HG02885 (cell line): ENCODE measurements around the gene PLCG2.

Experiments
- ATAC-seq: cut with Tn5 transposase; IDR thresholded peaks from one replicate; pipeline ENCODE4 v1.9.1; 2021; ENCODE audit warnings: mild to moderate bottlenecking; ENCODE audit not compliant: unreplicated experiment, poor library complexity

The PLCG2 gene

DNA sequence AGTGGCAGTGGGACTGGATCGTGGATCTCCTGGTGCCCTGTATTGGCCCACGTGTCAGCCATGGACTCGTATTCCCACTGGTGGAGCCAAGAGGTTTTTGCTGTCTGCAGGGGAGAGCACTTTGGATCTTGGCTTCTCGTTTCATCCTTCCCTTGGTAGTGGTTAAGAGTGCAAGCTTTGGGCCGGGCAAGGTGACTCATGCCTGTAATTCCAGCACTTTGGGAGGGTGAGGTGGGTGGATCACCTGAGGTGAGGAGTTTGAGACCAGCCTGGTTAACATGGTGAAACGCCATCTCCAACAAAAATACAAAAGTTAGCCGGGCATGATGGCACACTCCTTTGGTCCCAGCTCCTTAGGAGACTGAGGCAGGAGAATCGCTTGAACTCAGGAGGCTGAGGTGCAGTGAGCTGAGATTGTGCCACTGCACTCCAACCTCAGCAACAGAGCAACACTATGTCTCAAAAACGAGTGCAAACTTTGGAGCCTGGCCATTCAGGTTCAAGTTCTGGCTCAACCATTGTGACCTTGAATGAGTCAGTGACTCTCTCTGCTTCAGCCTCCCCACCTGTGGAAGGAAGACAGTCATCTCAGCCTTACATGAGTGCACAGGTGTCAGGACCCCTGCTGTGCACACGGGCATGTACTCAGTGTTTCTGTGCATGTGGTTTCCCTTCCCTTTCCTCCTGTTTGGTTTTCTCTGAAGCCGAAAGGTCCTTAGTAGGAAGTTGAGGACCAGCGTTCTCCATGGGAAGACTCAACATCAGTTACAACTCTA is 57.4 kb downstream of the PLCG2 start:
- peak; percentile 62 for ATAC-seq

- no peak for ATAC-seq
Observed at GRCh38 chr16:81837312-81837751, 58.2 kb downstream of the PLCG2 start.

DNA sequence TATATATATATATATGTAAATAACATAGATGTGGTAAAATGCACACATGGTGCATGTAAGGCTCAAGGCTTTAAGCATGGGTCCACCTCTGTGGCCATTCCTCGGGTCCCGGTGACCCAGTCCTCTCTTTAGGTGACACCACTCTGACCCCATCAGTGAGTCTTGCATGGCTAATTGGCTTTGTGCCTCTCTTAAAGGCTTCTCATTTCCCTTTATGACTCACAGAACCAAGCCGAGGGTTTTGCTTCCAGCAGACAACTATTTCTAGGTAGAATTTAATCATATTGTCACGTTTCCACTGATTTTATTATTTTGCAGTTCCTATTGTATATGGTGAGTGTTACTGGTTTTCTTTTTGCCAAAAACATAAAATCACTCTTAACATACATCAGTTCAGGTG is 59.7 kb downstream of the PLCG2 start:
- peak; percentile 58 for ATAC-seq

GRCh38 chr16:81841722-81842121 is 62.6 kb downstream of the PLCG2 start:
- ATAC-seq = peak; percentile 40

DNA sequence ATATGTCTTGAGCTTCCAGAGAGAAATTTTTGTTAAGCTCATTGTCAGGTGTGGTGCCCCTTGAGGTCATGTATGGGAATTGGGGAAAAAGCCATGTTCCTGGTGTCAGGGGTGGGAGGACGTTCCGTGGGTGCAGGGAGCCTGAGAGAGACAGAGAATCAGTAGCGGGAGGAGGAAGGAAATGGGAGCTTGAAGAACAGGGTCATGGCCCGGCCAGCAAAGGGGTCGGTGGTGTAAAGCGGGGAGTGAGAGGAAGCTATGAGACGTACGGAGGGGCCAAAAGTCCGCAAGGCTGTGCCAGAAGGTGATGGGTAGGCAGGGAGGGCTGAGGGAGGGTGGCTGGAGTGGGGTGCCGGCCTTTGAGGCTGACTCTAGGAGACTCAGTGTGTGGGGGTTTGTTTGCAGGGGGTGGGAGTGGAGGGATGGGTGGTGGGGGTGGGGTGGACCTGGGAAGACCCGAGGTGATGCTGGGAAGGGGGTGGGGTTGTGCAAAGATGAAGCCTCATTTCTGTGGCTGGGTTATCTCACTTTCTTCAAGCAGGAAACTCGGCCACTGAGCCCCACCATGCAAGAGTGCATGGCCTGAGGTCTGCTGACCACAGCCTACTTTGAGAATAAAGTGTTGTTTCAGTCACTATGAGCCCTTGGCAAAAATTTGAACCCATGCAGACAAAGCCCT is 63.6 kb downstream of the PLCG2 start:
- peak; percentile 33 for ATAC-seq

- ATAC-seq = no peak
Observed at GRCh38 chr16:81843243-81843582, 64.1 kb downstream of the PLCG2 start.

DNA sequence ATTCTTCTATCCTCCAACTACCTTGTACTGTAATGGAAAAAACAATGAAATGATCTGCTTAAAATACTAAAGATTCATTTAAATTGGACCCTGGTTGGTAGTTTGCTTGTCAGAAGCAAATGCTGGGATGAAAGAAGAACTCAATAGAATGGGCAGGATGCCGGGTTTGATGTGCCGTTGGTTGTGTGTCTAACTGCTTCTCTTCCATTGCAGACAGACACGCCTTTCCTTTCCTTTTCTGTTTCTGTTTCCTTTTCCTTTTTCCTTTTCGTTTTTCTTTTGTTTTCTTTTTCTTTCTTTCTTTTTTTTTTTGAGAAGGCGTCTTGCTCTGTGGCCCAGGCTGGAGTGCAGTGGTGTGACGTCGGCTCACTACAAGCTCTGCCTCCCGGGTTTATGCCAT is 64.6 kb downstream of the PLCG2 start:
- ATAC-seq = no peak

DNA sequence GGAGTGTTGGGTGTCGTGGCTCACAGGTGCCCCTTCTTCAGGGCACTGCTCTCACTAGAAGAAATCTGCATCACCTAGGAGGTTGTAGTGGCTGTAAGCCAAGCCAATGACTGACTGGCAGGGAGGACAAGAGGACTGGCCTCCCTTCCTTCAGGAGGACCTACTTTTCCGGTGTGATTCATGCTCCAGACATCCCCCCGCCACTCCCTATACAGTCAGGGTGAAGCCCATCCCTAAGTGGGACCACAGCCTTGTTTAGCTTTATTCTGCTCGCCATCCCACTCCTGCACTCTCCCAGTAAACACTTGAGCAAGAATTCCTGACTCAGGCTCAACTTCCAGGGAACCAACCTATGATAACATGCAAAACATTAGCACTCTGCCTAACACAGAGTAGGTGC is 67.0 kb downstream of the PLCG2 start:
- no peak for ATAC-seq

DNA sequence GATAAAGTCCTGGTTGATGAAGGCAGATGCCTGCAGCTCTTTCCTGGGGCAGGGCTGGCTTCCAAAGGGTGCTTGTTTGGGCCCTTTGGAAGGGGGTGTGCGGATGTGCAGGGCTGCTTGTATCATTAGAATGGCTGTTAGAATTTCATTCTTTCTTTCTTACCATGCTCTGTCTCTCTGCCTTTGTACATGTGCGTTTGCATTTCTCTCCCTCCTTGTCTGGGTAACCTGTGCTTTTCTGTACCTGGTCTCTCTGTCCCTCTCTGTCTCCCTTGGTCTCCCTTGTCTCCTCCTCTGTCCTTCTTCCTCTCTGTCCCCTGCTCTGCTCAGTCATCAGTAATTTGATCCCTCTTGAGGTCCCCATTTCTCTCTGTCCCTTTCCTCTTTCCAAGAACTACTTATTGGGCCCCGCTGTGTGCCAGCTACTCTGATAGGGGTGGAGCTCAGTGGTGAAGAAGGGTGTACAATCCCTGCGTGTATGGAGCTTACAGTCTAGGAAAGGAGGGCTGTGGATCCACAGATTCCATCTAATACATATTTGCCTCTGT is 69.3 kb downstream of the PLCG2 start:
- ATAC-seq = no peak

DNA sequence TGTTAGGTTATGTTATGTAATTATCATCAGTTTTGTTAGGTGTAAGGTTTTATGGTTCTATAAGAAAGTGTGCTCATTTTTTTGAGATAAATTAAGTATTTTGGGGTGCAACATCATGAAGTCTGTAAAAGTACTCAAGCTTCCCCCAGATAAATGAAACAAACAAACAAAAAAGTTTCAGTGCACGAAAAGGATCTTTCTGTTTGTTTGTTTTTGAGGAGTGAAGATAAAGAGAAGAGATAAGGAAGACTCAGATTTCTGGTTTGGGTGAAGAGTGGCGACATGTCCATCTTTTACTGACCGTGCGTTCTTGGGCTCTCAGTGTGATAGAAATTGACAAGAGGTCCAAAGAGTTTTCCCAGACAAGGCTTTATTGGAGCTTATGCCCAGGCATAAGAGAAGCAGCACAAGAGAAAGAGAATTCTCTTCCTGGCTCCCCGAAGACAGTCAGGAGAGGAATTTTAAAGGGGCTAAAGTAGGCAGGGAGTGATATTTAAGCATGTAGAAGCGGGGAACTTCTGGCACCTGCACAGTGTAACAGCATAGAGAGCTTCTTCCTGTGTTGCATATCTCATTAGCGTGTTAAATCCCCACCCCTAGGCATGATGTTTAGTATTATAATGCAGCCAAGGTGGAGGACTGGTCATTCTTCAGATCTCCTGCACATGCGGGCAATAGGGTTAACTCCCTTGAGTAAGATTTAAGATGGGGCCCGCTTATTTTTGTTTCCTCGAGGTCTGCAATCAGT is 71.3 kb downstream of the PLCG2 start:
- ATAC-seq = no peak

- ATAC-seq = no peak
Observed at GRCh38 chr16:81852347-81852746, 73.3 kb downstream of the PLCG2 start.

- ATAC-seq = no peak
Observed at GRCh38 chr16:81855552-81856153, 76.6 kb downstream of the PLCG2 start.

GRCh38 chr16:81860287-81861266 is 81.5 kb downstream of the PLCG2 start:
- ATAC-seq = no peak

- no peak for ATAC-seq
Observed at GRCh38 chr16:81861503-81861902, 82.4 kb downstream of the PLCG2 start.

DNA sequence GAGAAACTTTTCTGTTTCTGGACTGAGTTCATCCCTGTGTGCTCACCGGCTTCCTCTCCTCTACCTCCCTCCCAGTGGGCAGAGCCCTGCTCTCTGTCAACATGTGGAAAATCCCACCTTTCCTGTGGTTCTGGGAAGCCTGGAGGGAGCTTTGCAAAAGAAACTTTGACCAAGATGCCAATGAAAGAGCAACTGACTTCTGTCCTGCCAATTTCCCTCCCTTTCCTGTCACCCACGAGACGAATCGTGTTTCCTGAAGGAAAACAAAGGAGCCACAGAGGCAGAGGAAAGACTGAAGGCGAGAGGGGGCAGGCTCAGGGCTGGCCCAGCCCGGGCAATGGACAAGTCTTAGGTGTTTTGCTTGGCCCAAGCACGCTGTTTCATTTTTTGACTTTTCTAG is 82.8 kb downstream of the PLCG2 start:
- ATAC-seq = no peak

DNA sequence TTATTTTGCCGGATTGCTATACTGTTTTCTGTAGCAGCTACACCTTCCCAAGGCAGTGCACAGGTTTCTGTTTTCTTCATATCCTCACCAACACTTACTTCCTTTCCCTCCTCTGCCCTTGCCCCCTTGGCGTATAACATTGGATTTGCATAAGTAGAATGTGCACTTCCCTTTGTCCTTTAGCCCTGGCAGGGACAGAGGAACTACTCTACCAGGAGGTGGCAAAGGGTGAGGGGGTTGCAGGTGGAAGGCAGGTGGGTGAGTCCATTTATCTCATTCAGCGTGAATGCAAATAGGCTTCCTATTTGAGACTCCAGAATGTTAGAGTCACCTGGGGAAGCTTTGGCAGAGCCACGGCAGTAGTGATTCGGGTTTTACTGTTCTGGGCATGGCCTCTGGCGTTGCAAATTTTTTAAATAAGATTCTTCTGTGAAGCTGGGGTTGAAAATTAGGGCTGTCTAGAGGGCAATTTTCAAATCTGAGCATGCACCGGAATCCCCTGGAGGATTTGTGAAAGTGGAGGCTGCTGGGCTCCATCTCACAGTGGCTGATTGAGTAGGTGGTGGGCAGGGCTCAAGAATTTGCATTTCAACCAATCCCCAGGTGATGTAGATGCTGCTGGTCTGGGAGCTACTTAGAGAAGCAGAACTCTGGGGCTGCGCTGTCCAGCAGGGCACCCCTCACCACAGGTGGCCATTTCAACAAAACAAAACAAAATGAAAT is 84.7 kb downstream of the PLCG2 start:
- ATAC-seq = peak; percentile 83

- no peak for ATAC-seq
Observed at GRCh38 chr16:81864646-81865382, 85.7 kb downstream of the PLCG2 start.

- no peak for ATAC-seq
Observed at GRCh38 chr16:81866820-81867440, 87.8 kb downstream of the PLCG2 start.
